ENCODE measurements around the gene CDH24. TPM values are rescaled to one million over a fixed set of nuclear protein-coding genes. Genes with fewer than 3 reads are reported as not detected.

Gene CDH24
- total and polyA plus RNA-seq, 2 of the 8 experiments (the other 6 are each of a cell fraction or from before 2014, with no cell fraction given), result 18.1 to 27.6 TPM

DNA sequence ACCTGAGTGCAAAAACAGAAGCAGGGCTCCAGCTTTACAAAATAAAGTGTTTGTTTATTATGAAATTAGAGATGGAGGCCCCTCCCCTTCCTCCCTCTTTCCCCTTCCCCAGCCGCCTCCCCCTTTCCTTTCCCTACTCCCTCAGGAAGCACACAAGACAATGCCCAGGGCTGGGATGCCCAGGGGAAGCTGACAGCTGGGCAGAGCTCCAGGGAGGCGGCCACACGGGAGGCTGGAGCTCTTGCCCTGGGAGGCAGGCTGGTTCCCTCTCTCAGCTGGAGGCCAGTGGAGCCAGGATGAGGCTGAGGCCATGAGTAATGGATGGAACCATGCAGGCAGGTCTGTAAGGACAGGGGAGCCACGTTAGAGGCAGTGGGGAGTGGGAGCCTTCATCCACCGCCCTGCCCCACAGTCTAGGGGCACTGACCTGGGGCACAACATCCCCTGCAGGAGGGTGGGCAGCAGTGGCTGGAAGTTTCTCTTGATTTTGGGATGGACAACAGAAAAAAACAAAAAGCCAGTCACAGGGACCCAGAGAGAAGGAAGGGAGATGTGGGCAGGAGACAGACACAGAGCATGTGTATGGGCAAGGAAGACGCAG lies 10.2 kb downstream of the CDH24 start (continued):
- TF ChIP-seq BCL11A (IDR thresholded peaks at IDR 0.05; ENCODE audit: low read depth in 2 of 2, low read length in 2 of 2), result no peak

Measured in H1 (cell line).